Neural progenitor cell (in vitro differentiated cells): ENCODE measurements around the gene PDGFB.

Source experiments
- EZH2phosphoT487 ChIP-seq: fragments of 200-600 bp; sonication (generic); IDR thresholded peaks from 2 replicates; pipeline ENCODE4 v1.6.1; 2017; ENCODE audit warnings: antibody characterized with exemption
- TF ChIP-seq, protein P1 (sequence below): fragments of 200-600 bp; sonication (generic); IDR thresholded peaks from 2 replicates; pipeline ENCODE4 v1.5.1; 2017; ENCODE audit warnings: antibody characterized with exemption, mild to moderate bottlenecking

GRCh38 chr22:39238966-39239505 is 5.7 kb downstream of the PDGFB start:
- TF ChIP-seq, protein P1, sequence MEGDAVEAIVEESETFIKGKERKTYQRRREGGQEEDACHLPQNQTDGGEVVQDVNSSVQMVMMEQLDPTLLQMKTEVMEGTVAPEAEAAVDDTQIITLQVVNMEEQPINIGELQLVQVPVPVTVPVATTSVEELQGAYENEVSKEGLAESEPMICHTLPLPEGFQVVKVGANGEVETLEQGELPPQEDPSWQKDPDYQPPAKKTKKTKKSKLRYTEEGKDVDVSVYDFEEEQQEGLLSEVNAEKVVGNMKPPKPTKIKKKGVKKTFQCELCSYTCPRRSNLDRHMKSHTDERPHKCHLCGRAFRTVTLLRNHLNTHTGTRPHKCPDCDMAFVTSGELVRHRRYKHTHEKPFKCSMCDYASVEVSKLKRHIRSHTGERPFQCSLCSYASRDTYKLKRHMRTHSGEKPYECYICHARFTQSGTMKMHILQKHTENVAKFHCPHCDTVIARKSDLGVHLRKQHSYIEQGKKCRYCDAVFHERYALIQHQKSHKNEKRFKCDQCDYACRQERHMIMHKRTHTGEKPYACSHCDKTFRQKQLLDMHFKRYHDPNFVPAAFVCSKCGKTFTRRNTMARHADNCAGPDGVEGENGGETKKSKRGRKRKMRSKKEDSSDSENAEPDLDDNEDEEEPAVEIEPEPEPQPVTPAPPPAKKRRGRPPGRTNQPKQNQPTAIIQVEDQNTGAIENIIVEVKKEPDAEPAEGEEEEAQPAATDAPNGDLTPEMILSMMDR, result no peak
- no peak for TF ChIP-seq EZH2phosphoT487
